ENCODE results near the gene PTGDR2. TPM values are rescaled to one million over a fixed set of nuclear protein-coding genes. Genes with fewer than 3 reads are reported as not detected.

PTGDR2 gene
- total RNA-seq, 1 donor from 2014 or later: not detected

- Mint-ChIP-seq H3K4me1 (ENCODE audit: unreplicated experiment) (peaks cover 2% of the 10 kb centered on the region), H3K27ac (ENCODE audit: unreplicated experiment) (no peak overlapping the region), H3K27me3 (ENCODE audit: unreplicated experiment) (peaks cover 4% of the 10 kb centered on the region), H3K4me3 (ENCODE audit: unreplicated experiment) (peak overlapping the region; percentile 66), H3K9me3 (ENCODE audit: unreplicated experiment) (no peaks in the 10 kb centered on the region), H3K36me3 (ENCODE audit: low read depth, unreplicated experiment) (peaks cover 12% of the 10 kb centered on the region)
- no peak for TF ChIP-seq CTCF (IDR thresholded peaks at IDR 0.05; ENCODE audit: unreplicated experiment)
- no peak for DNase-seq (ENCODE audit: low spot score)
These were observed 4.2 kb downstream of the PTGDR2 start for GRCh38 chr11:60851327-60852104.

GRCh38 chr11:60849641-60850520, 5.9 kb downstream of the PTGDR2 start:
- H3K4me3 Mint-ChIP-seq (ENCODE audit: unreplicated experiment): no peak overlapping the region
- TF ChIP-seq CTCF (IDR thresholded peaks at IDR 0.05; ENCODE audit: unreplicated experiment): no peak
- DNase-seq (ENCODE audit: low spot score): no peak
- H3K27ac Mint-ChIP-seq (ENCODE audit: unreplicated experiment): no peak overlapping the region
- peaks cover 6% of the 10 kb centered on the region for H3K4me1 Mint-ChIP-seq (ENCODE audit: unreplicated experiment)
- peaks cover 4% of the 10 kb centered on the region for H3K27me3 Mint-ChIP-seq (ENCODE audit: unreplicated experiment)
- peaks cover 16% of the 10 kb centered on the region for H3K36me3 Mint-ChIP-seq (ENCODE audit: low read depth, unreplicated experiment)
- H3K9me3 Mint-ChIP-seq (ENCODE audit: unreplicated experiment): no peaks in the 10 kb centered on the region

GRCh38 chr11:60848714-60849151, 7.0 kb downstream of the PTGDR2 start:
- Mint-ChIP-seq H3K4me3 (ENCODE audit: unreplicated experiment) (no peak overlapping the region), H3K27ac (ENCODE audit: unreplicated experiment) (no peak overlapping the region), H3K36me3 (ENCODE audit: low read depth, unreplicated experiment) (peaks cover 16% of the 10 kb centered on the region), H3K27me3 (ENCODE audit: unreplicated experiment) (peaks cover 4% of the 10 kb centered on the region), H3K9me3 (ENCODE audit: unreplicated experiment) (no peaks in the 10 kb centered on the region), H3K4me1 (ENCODE audit: unreplicated experiment) (peaks cover 15% of the 10 kb centered on the region)
- no peak for TF ChIP-seq CTCF (IDR thresholded peaks at IDR 0.05; ENCODE audit: unreplicated experiment)
- DNase-seq (ENCODE audit: low spot score): no peak

GRCh38 chr11:60847896-60848295, 7.9 kb downstream of the PTGDR2 start:
- DNase-seq (ENCODE audit: low spot score): no peak
- no peak for TF ChIP-seq CTCF (IDR thresholded peaks at IDR 0.05; ENCODE audit: unreplicated experiment)
- Mint-ChIP-seq H3K4me3 (ENCODE audit: unreplicated experiment) (no peak overlapping the region), H3K27me3 (ENCODE audit: unreplicated experiment) (peaks cover 4% of the 10 kb centered on the region), H3K36me3 (ENCODE audit: low read depth, unreplicated experiment) (peaks cover 16% of the 10 kb centered on the region), H3K4me1 (ENCODE audit: unreplicated experiment) (peaks cover 22% of the 10 kb centered on the region), H3K9me3 (ENCODE audit: unreplicated experiment) (no peaks in the 10 kb centered on the region), H3K27ac (ENCODE audit: unreplicated experiment) (no peak overlapping the region)

All from endothelial cell (in vitro differentiated cells).